Stimulated activated CD8-positive, alpha-beta memory T cell treated with anti-CD3 and anti-CD28 coated beads, Interleukin-12 subunit alpha, Interleukin-12 subunit beta, amount 100 ng/mL, for 24 hours (primary cell): ENCODE measurements around the gene MGAT5B.
"Not testable (repeated sequence)": the region's sequence is repeated elsewhere in the genome, so short reads cannot be mapped to it uniquely, and the experiment has no call there.

Experiments
- DNase-seq: peaks from one replicate; pipeline ENCODE4 v3.0.0-alpha.2; 2020; ENCODE audit errors: extremely low read depth

Gene MGAT5B

DNA sequence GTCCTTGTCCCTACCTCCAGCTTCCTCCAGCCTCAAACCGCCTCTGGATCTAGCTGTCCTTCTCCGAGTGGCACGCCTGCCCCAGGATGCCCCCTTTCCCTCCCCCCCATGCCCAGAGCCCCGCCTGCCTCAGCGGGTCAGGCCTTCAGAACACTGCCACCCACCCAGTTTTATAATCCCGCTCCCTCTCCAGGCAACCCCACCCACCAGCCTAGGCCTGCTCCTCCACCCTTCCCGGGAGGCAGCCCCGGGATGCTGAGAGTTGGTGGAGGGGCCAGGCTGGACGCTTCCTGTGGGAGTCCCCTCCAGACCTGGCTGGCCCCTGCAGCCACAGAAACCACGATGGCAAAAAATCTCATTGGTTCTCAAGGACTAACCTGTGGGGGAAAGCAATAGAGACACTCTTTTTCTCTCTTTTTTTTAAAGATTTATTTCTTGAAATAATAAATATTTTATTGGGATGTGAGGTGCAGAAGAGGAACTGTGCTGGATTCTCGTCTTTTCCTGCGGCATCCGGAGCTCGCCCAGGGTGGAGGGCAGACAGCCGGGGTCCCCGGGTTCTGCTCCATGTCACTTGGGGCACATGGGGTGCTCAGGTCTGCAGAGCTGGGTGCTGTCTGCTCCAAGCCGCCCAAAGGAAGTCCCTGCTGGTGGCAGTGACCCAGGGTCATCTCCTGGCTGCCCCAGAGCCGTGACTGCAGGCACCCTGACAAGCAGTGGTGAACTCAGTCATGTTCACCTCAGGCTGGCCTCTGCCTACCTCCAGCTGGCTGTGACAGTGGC, 81.9 kb downstream of the MGAT5B start:
- DNase-seq = no peak

- no peak for DNase-seq
Observed at GRCh38 chr17:76951375-76951905, 83.2 kb downstream of the MGAT5B start.

DNA sequence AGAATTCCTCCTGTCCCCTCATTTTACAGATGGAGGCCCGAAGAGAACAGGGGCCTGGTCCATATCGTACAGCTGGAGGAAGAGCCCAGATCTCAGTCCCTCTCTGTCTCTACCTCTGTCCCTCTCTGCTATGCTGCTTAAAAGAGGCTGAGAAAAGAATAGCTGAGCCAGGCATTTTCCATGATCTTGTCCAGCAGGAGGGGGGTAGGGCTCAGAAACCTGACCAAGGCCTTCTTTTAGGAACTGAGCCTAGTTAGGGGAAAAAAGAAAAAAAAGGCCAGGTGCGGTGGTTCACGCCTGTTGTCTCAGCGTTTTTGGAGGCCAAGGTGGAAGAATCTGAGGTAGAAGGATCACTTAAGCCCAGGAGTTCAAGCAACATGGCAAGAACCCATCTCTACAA, 84.2 kb downstream of the MGAT5B start:
- no peak for DNase-seq

DNA sequence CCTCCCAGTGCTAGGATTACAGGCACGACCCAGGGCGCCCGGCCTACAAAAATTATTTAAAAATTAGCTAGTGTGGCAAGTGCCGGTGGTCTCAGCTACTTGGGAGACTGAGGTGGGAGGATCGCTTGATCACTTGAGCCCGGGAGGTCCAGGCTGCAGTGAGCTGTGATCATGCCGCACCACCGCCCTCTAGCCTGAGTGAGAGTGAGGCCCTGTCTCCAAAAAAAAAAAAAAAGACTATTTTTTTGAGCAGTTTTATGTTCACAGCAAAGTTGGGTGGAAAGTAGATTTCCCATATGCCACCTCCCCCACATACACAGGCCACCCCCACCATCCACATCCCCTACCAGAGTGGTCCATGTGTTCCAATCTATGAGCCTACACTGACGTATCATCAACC, 84.9 kb downstream of the MGAT5B start:
- DNase-seq = no peak

DNA sequence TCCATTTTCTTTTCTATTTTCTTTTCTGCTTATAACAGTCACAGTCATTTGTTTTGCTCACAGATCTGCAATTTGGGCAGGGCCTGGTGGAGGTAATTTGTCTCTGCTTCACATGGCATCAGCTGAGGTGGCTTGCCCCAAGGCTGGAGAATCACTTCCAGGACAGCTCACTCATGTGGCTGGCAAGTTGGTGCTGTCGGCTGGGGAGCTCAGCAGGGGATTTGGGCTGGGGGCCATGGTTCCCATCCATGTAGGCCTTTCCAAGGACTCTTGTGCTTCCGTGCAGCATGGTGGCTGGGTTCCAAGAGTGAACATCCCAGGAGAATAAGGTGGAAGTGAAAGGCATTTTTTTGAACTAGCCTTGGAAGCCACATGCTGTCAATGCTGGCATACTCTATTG, 85.7 kb downstream of the MGAT5B start:
- no peak for DNase-seq

GRCh38 chr17:76955191-76955590, 87.0 kb downstream of the MGAT5B start:
- DNase-seq = no peak

DNA sequence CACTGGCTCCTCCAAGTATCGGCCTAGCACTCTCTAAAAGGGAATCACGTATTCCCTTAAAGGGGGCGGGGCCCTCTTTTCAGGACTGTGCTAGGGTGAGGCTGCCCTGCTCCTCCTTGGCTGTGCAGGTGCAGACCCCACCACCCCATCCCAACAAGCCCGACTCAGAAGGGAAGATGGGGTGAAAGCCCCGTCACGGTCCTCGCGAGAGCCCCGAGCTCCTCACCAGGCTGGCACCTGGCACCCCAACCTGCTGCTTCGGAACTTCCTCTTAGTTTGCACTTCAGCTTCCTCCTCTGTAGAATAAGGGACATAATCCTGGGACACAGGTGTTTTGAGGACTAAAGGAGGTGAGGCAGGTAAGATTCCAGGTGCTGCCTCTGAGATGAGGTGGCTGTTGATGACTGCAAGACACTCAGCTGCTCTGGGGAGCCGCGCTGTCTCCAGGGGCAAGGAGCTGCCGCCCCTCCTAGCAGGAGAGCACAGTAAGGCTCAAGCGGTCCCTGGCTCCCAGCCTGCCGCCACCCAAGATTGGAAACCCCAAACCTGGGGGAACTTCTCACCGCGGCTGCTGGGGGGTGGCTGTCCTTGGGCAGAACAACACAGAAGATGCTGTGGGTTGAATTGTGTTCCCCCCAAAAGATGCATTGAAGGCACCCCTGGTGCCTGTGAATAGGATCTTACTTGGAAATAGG, 88.8 kb downstream of the MGAT5B start:
- DNase-seq = no peak

- DNase-seq = no peak
Observed at GRCh38 chr17:76957678-76958464, 89.7 kb downstream of the MGAT5B start.

DNA sequence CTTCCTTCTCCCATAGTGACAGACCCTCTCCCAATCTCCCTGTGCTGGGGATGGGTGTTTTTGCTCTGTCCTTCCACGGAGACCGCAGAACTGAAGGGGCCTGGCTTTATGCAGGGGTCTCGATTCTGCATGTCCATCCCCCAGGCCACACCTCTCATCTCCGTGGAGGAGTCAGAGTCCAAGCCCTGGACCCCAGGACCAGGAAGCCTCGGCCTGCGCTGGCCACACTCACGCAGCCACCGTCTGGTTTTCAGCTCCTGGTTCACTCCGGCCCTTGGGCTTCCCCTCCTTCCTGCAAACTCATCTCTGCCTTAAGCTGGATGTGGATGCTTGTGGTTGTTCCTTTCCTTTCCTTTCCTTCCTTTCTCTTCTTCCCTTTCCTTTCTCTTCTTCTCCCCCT, 90.8 kb downstream of the MGAT5B start:
- DNase-seq = no peak

DNA sequence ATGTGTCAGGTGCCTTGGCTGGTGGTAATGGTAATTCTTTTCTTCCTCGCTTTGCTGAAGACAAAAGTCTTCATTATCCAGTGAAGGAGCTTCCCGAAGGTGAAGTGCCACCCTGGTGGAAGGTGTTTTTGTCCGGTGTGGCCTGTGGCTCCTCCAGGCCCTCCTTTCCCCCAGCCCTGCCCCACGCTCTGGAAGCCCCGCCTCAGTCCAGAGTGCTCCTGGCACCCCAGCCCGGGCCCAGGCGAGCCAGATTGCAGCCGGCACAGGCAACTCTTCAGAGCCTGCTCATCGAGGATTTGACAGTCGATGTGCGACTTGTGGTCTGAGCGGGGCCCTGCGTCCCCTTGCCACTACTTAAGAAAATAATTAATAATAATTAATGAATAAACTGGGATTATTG, 93.7 kb downstream of the MGAT5B start:
- no peak for DNase-seq

GRCh38 chr17:76962858-76963257, 94.7 kb downstream of the MGAT5B start:
- DNase-seq = no peak

DNA sequence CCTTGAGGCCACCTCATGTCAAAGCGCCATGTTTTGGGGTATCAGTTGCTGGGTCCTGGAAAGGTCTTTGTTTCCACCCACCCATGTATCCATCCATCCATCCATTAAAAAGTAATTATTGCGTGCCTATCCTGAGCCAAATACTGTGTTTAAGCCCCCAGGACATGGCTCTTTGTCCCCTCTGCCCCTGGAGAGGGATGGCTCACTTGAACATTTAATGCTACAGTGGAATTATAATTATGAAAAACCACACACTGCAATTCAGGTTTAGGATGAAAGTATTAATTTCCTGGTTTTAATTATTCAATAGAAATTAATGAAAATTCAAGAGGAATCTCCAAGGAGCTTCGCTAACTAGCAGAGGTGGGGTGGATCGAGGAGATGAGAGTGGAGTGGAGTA, 97.8 kb downstream of the MGAT5B start:
- no peak for DNase-seq

GRCh38 chr17:76966486-76967181, 98.4 kb downstream of the MGAT5B start:
- no peak for DNase-seq

GRCh38 chr17:76967762-76968161, 99.6 kb downstream of the MGAT5B start:
- no peak for DNase-seq

DNA sequence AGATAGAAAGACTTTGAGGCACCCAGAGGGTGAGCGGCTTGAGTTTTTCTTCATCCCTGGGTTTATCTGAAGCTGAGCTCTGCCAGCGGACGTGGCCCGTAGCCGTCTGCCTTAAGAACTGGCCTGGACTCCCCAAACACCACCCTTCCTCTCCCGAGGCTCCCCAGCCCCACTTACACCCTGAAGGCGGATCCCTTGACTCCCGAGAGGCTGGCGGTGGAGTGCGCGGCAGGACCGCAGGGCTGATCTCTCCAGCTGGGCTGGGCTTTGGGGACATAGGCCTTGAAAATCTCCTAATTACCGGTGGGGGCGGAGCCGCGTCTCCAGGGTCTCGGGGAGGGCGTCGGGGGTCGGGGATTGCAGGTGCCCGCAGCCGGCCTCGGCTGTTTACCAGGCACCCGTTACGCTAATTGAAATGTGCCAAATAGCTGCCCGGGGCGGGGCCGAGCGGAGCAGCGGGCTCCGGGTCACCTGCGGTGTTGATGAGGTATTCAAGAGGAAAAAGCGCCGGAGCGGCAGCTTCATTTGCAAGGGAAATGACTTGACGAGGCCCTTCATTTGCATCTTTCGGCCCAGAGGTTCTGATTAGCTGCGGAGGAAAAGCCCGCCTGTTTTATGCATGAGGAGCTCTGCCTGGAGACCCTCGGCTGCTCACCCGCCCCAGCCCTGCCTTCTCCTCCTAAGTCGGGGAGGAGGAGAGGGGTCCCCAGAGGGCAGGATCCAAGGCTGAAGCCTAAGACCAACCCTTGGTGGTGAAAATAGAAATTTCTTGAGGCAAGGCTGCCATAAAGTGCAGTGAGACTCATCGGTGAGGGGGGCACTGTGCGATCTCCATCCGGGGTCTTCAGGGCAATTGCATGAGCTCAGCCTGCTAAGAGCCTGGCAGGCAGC, 100.7 kb downstream of the MGAT5B start:
- no peak for DNase-seq

GRCh38 chr17:76969598-76970172, 101.5 kb downstream of the MGAT5B start:
- DNase-seq = no peak

GRCh38 chr17:76970228-76970627, 102.0 kb downstream of the MGAT5B start:
- not testable (repeated sequence) for DNase-seq

DNA sequence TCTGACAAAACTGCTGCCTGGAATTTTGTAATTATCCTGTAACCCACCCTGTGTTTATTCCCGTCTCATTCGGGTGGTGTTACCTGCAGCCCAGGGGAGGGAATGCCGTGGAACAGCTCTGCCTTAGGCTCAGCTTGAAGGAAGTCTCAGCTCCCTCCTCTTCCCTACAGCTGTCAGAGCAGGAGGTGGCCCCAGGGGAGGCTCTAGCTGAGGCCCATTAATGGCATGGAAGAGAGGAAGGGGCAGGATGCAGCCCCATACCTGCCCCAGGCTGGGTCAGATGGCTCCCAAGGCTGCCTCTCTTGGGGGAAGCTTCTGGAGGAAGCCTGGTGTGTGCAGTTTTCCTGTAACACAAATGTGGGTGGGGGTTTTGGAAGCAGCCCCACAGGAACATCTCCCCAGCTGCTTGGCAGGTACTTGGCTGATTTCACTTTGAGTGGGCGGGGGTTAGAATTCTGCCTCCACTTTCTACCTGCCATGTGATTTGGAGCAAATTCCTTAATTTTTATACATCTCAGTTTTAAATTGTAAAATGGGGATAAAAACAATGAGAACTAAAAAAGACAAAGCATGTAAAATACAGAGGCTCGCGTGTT, 103.9 kb downstream of the MGAT5B start:
- DNase-seq = no peak

DNA sequence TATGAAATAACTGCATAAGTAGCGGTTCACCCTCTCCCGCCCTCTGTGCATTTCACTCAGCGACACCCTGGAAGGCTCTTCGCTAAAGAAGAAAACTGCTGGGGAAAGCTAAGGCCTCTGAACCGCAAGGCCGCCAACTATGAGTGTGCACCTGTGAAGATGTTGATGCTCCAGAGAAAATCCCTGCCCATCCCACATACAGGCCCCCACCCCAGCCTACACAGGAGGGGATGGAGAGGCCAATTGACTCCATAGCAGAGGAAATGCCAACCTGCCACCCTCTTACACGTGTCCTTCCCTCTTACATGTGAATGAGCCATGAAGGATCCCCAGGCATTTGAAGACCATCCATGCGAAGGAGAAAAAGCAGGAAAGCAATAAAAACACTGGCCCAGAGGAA, 104.8 kb downstream of the MGAT5B start:
- no peak for DNase-seq

DNA sequence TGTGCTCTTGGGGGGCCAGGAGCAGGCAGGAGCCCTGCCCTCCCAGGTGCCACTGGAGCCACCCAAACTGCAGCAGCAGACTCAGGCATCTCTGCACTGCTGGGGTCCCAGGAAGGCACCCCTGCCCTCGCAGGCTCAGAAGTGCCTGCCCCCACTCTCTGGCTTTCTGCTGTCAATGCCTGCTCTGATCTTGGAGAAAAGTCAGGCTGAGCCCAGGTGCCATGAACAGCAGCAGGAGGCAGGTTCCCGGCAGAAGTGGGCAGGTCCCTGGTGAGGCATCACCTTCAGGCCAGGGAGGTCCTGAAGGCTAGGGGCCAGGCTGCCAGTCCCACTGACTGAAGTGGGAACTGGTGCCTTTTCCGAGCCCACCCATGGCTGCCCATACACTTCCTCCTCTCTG, 106.5 kb downstream of the MGAT5B start:
- DNase-seq = no peak
